HG03571 (cell line): Measurements from ENCODE around the gene RANBP3L.

Source experiments
- ATAC-seq: cut with Tn5 transposase; IDR thresholded peaks from one replicate; pipeline ENCODE4 v1.9.1; 2021; ENCODE audit not compliant: unreplicated experiment

RANBP3L gene

GRCh38 chr5:36244076-36244475, 57.6 kb downstream of the RANBP3L start:
- no peak for ATAC-seq

GRCh38 chr5:36243653-36244052, 58.0 kb downstream of the RANBP3L start:
- no peak for ATAC-seq

DNA sequence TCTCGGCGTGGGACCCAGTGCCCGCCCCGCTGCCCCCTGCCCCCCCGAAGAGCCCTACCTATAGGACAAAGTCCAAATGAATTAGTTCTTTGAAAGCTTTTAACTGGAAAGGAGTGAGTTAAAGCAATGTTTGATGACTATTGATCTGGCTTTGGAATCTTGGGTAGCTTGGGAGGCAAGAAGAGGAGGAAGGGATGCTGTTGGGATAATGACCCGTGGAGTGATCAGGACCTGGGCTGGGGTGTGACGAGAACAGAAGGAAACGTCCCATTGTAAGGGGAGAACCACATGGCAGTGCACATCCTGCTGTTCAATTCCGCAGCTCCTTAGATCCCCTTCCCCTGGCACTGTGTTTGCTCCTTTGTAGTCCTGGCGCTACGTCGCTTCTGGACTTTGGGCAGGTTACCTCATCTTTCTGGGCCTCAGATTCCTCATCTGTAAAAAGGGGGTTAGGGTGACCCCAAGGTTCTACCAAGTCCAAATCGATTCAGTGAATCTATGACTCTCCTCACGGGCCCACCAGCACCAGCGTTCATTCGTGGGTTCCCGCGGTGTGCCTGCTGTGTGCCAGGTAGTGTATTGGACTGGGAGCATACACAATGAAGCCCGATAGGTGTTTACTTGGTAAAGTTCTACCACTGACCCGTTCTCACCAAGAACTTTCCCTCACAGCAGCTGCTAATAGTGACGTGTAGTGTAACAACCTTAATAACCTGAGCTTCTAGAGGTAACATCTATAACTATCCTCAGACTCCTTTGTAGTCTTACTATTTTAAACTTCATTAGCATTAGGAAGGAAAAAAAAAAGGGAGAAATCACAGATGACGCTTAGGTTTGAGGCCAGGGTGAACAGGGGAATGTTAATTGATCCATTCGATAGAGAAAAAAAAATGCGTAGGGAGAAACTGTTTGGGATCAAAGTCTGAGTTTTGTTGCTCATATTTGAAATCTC, 58.9 kb downstream of the RANBP3L start:
- no peak for ATAC-seq

GRCh38 chr5:36241631-36242533, 59.8 kb downstream of the RANBP3L start, which contains the start of gene NADK2:
Gene NADK2 (minus strand): TSS chr5:36241925. CDS start chr5:36241798, 127 bp downstream.
- peak; percentile 92 for ATAC-seq

DNA sequence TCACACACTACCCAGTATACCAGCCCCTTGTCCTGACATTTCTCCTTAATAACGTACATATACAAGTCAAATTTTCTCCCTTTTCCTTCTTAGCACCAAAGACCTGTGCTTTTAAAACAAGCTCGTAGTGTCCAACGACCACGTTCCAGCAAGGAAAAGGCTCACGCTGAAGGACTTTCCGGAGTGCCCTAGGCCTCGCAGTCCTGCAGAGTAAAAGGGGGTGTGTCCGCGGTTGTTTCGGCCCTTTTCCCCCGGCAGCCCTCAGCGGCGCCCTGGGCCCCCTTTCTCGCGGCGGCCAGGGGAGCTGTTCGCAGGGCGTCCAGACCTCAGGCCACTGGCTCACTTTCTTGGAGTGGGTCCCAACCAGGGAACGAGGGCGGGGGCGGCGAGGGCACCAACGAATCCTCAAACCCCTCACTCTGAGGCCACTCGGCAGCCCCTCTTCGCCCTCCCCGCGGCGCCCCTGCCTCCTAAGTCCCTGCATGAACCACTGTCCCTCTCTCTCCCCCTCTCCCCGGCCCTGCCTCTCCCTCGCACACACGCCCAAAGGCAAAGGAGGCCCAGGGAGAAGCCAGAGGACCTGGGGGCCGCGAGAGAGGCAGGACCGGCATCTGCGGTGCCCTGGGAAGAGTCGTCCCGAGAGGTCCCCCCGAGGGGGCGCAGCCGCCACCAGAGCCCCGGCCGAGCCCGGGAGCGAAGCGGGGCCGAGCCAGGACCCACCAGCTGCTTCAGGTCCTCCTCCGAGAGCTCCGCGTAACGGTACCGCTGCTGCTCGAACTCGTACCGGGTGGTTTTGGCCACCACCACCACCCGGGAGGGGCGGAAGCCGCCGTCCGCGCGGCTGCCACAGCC, 60.7 kb downstream of the RANBP3L start:
- peak; percentile 29 for ATAC-seq

- no peak for ATAC-seq
Measured at GRCh38 chr5:36239370-36240293, 62.1 kb downstream of the RANBP3L start.

DNA sequence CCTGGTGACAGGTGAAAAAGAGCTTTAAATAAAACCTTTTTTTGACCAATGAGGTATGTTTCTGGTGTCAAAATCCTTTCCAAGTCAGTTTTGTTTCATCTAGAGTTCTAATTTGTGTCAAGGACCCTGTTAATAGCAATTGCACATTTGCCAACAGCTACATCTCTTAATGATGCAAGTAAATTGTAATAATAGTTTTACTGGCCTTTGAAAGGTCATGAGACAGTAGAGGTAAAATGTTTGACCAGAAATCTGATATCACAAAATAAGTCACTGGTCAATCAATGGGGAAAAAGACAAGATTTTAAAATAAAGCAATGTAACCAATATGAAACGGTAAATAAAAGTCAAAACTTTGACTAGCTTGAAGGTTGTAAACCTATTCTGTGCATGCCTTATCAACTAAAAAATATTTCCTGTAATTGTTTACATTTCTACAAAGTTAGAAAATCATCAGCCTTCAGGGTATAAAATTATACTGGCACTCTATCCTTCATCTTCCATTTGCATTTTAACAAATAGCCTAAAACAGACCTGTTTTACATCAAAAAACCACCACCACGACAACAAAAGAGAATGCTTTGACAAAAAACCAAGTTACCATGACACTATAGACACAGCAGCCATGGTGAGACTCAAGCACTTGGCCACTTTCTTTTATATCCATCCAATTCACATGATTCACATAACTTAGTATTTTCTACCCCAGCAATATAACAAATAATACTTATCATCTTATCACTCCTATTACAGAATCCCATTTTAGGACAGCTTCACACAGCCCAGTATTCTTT, 63.0 kb downstream of the RANBP3L start:
- no peak for ATAC-seq

DNA sequence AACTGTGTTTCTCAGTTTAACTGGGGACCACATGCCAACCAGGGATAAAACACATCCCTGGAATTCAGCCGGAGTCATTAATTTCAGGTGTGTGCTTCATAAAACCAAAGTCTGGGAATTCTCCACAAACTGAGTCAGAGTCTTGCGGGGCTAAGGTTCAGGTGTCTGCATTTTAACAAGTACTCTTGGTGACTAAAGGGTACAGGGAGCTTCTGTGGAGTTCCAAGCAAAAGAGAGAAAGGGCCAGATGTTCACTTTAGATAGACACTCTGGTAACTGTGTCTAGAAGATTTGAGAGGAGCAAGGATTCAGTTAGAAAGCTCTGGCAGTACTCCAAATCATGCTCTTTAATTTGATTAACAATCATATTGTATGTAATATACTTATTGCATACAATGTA, 64.0 kb downstream of the RANBP3L start:
- no peak for ATAC-seq

DNA sequence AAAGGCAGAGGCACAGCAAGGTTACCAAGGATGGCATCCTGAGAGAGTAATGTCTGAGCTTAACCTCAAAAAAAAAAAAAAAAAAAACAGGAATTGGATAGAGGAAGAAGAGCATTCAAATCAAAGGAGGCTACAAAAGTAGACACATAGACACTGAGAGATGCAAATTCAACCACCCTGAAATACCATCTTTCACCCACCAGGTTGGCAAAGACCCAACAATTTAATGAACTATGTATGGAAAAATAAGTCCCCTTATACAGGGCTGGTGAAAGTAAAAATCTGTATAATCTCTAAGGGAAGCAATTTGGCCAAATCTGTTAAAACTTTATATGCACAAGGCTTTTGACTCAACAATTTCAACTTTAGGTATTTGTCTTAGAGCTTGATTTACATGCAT, 64.9 kb downstream of the RANBP3L start:
- no peak for ATAC-seq

DNA sequence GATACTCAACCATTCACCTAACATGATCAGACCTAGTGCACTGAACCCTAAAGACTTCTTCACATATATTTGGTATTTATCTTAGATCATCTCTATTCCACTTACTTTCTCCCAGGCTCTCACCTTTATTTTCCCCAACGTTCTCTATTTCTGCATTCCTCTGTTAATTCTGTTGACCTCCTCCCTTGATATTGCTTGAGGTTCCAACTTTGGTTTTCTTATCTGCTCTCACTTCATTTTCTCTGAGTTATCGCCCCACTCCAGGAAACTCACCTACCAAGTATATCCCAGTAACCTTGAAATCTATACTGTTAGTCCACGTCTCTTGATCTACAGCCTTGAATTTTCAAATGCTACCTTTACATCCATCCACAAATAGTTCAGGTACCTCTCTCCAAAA, 69.2 kb downstream of the RANBP3L start:
- no peak for ATAC-seq

- ATAC-seq, result no peak
Measured at GRCh38 chr5:36230151-36230790, 71.4 kb downstream of the RANBP3L start.

DNA sequence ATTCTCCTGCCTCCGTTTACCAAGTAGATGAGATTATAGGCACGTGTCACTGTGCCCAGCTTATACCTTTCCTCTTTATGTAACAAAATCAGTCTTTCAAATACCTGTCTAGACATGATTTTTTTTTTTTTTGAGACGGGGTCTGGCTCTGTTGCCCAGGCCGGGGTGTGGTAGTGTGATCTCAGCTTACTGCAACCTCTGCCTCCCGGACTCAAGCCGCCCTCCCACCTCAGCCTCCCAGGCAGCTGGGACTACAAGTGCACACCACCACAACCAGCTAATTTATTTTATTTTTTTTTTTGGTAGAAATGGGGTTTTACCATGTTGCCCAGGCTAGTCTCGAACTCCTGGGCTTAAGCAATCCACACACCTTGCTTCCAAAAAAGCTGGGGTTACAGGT, 73.2 kb downstream of the RANBP3L start:
- ATAC-seq, result no peak

DNA sequence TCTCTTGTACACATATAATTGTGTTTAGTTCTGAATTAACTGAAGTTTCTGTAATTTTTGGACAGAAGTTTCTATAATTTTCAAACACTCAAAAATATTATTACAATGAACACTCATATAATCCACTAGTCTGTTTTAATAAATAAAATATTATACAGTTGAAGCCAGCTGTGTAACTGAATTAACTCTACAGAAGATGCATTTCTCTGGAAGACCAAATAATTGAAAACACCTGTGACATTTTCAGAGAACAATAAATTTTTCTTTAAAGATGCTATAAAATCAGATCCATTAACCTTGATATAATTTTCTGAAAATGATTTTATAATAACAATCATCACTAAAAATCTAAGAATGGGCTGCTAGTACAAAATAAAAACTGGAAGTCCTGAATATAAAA, 74.7 kb downstream of the RANBP3L start:
- no peak for ATAC-seq

DNA sequence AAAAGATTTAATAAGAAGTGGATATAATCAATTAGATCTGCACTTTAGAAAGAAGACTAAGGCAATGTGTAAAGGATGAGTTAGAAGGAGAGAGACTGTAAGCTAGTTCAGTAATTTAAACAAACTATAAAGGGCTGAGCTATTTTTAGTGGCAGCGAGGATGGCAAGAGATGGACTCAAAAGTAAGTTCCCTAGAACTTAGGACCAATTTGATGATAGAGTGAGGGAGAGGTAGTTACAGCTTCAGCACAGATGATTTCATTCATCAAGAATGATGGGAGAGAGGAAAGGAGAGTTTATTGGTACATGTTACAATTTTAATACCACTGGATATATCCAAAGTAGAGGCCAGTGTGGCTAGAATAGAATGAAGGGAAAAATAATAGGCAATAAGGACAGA, 79.1 kb downstream of the RANBP3L start:
- no peak for ATAC-seq

DNA sequence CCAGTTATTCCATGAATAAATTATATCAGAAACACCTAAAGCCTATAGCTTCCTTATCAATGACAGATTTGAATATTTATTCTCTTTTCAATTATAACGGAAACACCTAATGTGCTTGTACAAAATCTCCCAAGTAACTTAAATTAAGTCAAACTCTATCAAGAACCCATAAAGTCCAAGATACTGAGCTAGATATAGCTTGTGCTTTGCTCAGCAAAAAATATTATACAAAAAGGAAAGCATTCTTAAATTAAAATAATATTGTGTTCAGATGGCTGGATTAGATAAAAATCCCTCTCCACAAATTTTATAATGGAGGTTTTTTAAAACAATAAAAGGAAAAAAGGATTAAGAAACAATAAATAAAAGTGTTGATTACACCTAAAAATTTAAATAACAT, 83.7 kb downstream of the RANBP3L start:
- no peak for ATAC-seq

GRCh38 chr5:36217567-36217966, 84.1 kb downstream of the RANBP3L start:
- ATAC-seq, result no peak

- ATAC-seq, result no peak
Measured at GRCh38 chr5:36215910-36216309, 85.8 kb downstream of the RANBP3L start.

DNA sequence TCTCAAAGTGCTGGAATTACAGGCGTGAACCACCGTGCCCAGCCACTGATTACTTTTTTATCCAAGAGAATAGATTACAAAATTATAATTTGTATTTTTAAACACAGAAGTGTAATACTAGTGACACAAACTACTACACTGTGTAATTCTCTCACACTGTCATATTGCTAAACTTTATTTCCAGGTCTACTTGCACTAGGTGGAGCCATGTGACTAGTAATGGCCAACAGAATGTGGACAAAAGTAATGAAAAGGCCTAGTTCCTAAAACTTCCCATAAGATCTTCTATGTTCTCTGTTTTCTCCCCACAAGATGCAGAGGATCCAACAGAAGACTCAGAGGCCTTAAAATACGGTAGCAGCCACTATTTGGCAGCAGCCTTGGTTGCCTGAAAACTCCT, 87.3 kb downstream of the RANBP3L start:
- ATAC-seq, result no peak
